HG03442 (cell line): Measurements from ENCODE around the gene SPECC1.
"Not testable (repeated sequence)": the region's sequence is repeated elsewhere in the genome, so short reads cannot be mapped to it uniquely, and the experiment has no call there.

ENCODE experiments used
- ATAC-seq: cut with Tn5 transposase; IDR thresholded peaks from one replicate; pipeline ENCODE4 v1.9.1; 2021; ENCODE audit warnings: mild to moderate bottlenecking, moderate library complexity; ENCODE audit not compliant: unreplicated experiment

The SPECC1 gene

GRCh38 chr17:20225162-20226115 lies 216.3 kb downstream of the SPECC1 start:
- ATAC-seq, result no peak

- ATAC-seq, result no peak
Observed at GRCh38 chr17:20226814-20227482, 217.8 kb downstream of the SPECC1 start.

DNA sequence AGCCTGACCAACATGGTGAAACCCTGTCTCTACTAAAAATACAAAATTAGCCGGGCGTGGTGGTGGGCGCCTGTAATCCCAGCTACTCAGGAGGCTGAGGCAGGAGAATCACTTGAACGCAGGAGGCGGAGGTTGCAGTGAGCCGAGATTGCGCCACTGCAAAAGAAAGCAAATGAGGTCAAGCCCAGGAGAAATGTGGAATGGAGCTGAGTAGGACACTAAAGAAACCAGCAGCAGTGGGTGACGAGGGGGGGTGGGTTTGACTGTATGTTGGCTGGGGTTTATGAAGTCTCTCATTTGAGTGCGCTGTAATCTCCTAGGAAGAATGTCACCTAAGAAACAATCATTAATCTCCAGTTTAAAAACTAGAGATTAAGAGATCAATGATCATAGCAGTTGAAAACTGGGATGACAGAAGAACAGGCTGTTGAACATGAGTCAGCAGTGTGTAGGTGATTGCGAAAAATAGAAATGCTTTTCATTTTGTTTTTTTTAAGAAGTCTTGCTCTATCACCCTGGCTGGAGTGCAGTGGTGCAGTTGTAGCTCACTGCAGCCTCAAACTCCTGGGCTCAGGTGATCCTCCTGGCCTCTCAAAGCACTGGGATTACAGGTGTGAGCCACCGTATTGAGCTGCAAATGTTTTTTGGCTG lies 218.7 kb downstream of the SPECC1 start:
- ATAC-seq, result not testable (repeated sequence)

DNA sequence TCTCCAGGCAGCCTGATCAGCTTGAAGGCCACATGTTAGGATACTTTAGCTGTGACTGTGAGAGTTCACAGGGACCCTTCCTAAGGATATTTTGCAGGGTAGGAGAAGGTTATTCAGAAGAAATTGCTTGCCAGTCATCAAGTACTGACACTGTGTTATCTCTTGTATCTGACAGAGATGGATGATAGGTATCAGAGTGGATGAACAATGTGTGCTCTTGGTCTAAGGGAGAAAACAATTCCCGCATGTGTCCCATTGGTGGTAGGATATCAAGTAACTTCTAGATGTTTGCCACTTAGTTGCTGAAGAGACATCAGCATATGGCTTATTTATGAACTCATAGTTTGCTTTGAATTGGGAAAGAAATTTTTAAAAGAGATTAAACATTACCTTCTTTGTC lies 219.3 kb downstream of the SPECC1 start:
- ATAC-seq, result no peak

DNA sequence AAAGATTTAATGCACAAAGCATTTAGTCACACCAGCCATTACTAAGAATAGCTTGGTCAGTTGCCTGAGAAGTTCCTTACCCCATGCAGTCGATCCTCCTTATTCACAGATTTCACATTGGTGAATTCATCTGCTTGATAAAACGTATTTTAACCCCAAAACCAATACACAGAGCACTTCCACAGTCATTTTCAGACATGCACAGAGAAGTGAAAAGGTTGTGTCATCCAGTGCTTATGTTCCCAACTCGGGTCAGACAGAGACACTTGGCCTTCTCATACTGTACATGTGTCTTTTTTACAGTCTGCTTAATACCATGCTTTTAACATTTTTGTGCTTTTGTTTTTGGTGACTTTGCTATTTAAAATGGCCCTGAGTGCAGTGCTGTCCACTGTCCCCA lies 219.7 kb downstream of the SPECC1 start:
- ATAC-seq, result no peak

GRCh38 chr17:20230924-20231323 lies 221.8 kb downstream of the SPECC1 start:
- ATAC-seq, result no peak

GRCh38 chr17:20232611-20233010 lies 223.5 kb downstream of the SPECC1 start:
- ATAC-seq, result no peak

GRCh38 chr17:20234276-20234675 lies 225.1 kb downstream of the SPECC1 start:
- no peak for ATAC-seq

- ATAC-seq, result no peak
Observed at GRCh38 chr17:20235747-20236146, 226.6 kb downstream of the SPECC1 start.

- no peak for ATAC-seq
Observed at GRCh38 chr17:20236578-20237227, 227.5 kb downstream of the SPECC1 start.

DNA sequence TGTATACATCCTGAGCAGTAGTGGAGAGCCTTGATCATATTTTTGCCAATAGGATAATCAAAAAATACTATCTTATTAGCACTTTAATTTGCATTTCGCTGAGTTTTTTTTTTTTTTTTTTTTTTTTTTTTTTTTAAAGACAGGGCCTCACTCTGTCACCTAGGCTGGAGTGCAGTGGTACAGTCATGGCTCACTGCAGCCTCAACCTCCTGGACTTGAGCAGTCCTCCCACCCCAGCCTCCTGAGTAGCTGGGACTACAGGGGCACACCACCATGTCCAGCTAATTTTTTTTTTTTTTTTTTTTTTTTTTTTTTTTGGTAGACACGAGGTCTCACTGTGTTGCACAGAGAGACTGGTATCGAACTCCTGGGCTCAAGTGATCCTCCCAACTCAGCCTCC lies 230.6 kb downstream of the SPECC1 start:
- not testable (repeated sequence) for ATAC-seq

GRCh38 chr17:20241855-20242254 lies 232.7 kb downstream of the SPECC1 start:
- no peak for ATAC-seq

- no peak for ATAC-seq
Observed at GRCh38 chr17:20242271-20242670, 233.1 kb downstream of the SPECC1 start.

- no peak for ATAC-seq
Observed at GRCh38 chr17:20243524-20243923, 234.4 kb downstream of the SPECC1 start.

GRCh38 chr17:20244671-20245070 lies 235.5 kb downstream of the SPECC1 start:
- ATAC-seq, result no peak

DNA sequence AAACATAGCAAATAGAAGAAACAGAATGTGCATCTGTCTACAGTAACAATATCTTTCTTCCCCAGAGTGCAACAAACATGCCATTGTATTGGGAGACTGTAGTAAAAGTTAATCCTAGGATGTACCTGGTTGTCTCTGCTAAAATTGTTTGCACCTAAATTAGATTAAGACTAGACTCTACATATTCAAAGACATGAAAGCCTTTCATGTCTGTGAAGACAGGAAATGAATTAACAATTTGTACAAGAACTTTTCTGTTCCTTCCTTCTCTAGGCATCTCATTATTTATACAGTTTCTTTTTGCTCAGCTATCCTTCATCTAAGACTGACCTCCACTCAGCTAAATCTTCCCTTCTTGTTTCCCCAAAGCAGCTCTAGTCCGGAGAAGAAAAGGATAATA lies 237.5 kb downstream of the SPECC1 start:
- ATAC-seq, result no peak

DNA sequence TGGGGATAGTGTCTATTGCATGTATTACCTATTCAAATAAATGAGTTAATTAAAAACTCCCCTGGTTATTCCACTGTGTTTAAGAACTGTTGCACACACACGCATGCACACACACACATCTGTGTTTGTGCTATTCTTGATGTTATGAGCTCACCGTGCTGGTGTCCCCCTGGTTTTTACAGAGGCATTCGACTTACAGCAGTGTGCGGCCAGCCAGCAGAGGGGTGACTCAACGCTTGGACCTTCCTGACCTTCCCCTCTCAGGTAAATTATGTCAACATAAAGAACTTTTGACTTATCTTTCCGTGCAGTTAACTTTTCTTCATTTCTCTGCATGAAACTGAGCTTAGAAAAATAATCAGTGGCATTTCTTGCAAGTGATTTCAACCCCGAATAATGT lies 244.2 kb downstream of the SPECC1 start:
- no peak for ATAC-seq

- ATAC-seq, result no peak
Observed at GRCh38 chr17:20254541-20254940, 245.4 kb downstream of the SPECC1 start.

- ATAC-seq, result no peak
Observed at GRCh38 chr17:20256144-20256543, 247.0 kb downstream of the SPECC1 start.

DNA sequence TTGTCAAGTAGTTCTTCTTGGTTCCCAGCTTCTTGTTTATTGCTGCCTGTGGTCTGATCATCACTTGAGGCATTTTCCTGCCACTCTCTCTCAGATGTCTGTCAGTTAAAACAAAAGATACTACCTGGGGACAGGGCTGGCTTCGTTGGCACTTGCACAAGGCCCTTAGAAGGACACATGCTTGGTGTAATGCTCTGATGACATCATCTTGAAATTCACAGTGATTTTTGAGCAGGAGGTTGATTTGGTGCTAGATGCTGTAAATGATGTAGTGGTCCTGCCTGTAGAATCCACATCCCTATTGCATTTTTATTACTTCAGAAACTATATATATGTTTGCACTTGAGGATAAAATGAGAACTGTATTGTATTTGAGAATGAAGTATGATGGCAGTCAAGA lies 247.8 kb downstream of the SPECC1 start:
- no peak for ATAC-seq

GRCh38 chr17:20257798-20258197 lies 248.6 kb downstream of the SPECC1 start:
- no peak for ATAC-seq
